T-helper 22 cell (primary cell): ENCODE data around the gene NHP2.
"Not testable (repeated sequence)": the region's sequence is repeated elsewhere in the genome, so short reads cannot be mapped to it uniquely, and the experiment has no call there.

ENCODE experiments used
- DNase-seq: peaks from one replicate; pipeline ENCODE4 v3.0.0-alpha.2; 2020; ENCODE audit warnings: low read depth

The NHP2 gene

DNA sequence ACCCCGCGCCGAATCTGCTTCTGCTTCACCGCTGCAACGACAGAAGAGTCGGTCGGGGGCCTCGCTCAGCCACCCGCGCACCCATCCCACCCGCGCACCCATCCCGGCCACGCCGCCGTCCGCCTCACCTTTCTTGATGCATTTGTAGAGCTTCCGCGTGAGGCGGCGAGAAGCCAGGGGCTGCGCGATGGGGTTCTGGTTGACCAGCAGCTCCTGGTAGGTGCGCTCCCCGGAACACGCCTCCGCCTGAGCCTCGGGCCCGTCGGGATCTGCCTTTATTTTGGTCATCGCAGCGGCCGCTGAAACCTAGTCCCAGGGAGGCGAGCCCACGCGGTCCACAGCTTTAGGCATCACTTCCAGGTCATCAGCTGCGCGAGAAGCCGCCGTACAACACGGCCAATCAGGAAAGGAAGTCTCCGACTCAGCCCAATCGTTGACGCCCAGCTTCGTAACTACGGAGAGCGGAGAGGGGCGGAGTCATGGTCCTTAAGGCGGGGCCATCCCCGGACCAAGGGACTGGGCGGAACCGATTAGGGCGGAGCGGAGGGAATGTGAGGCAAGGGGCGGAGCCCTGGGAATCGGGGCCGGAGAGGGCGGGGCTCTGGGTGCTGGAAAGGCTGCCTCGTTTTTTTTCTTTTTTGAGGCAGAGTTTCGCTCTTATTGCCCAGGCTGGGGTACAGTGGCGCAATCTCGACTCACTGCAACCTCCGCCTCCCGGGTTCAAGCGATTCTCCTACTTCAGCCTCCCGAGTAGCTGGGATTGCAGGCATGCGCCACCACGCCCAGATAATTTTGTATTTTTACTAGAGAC, at the start of gene NHP2:
TSS of gene NHP2 (minus strand) at position 356 of the 811 bp plus-strand sequence. CDS start at position 288, 68 bp downstream.
- peak; percentile 94 for DNase-seq

DNA sequence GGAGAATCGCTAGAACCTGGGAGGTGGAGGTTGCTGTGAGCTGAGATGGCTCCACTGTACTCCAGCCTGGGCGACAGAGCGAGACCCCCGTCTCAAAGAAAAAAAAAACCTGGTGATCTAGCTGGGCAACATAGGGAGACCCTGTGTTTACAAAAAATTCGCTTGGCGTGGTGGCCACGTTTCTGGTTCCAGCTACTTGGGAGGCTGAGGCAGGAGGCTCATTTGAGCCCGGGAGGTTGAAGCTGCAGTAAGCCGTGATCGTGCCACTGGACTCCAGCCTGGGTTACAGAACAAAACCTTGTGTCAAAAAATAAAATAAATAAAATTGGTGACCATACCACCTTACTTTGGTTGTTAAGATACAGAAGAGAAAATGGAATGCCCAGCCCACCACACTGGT, 48.9 kb upstream of the NHP2 start:
- no peak for DNase-seq

DNA sequence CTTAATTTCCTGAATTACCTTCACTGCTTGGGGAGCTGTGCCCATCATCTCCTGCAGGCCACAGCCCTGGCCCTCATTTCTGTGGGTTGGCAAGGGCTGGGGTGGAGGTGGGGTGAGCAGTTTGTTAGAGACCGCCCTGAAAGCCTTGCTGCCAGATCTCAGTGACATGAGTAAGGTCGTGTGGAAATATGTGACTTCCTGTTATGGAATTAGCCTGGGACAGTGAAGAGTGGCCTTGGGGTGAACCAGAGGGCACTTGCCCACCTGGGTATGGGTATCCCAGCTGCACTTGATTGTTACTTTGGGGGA, 48.2 kb upstream of the NHP2 start:
- no peak for DNase-seq

DNA sequence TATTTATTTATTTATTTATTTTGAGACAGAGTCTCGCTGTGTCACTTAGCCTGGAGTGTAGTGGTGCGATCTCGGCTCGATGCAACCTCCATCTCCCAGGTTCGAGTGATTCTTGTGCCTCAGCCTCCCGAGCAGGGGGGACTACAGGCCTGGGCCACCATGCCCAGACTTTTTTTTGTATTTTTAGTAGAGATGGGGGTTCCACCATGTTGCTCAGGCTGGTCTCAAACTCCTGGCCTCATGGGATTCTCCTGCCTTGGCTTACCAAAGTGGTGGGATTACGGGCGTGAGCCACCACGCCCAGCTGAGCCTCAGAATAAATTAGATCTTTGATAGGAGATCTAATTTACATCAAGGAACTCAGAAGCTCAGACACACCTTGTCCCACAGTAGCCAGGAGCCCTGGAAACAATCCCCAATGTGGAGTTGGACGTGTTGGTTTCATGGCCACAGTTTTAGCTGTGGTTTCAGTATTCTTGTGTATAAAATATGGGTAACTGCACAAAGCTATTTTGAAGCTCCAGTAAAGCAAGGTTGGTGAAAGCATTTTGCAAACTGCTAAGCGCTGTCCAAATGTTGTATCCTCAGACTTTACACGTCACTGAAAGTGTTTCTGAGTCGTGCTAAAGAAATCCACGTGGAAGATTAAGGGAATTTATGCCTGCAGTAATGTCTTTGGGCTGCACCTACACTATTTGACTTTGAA, 47.7 kb upstream of the NHP2 start:
- DNase-seq: no peak

DNA sequence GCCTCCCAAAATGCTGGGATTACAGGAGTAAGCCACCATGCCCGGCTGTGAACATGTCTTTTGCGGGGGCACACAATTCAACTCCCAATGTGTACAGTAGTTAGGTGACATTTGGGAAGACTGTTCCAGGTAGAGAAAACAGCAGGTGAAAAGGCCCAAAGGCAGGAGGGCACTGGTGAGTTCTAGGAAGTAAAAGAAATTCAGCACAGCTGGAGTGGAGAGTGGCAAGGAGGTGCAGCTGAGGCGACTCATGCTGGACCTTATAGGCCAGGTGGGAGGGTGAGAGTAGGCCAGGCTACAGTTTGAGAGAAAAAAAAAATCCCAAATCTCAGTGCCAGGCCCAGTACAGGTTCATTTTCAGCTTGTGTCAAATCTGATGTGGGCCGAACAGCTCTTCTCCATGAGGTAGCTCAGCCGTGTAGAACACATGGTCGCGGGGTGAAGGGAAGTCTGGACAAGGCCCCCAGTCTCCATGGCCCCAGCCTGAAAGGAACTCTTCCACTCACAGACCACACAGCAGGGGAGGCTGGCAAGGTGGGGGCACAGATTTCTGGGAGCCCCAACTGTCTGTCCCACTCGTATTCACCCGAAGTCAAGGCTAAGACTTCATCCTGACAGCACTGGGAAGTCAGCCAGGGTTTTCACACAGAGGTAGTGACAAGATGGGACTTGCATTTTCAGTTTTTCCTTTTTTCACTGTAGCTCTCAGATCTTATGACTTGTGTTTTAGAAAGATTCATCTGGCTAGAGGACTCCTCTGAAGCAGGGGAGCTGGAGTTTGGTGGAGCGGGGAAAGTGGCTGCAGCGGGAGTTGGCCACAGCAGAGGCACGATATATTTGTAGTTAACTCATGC, 46.1 kb upstream of the NHP2 start:
- DNase-seq: no peak

DNA sequence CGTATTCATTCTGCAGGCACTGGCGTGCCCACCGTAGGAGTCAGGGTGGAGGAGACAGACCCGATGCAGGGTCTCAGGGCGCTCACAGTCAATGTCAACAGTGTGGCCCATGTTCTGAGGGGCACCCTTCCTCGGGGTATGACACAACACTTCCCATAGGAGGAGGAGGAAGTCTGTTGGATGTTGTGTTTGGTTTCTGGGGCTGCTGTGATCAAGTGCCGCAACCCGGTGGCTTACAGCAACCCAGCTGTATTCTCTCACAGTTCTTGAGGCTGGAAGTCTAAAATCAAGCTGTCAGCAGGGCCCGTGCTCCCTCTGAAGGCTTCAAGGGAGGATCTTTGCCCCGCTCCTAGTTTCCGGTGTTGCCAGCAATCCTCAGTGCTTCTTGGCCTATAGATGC, 45.0 kb upstream of the NHP2 start:
- no peak for DNase-seq

DNA sequence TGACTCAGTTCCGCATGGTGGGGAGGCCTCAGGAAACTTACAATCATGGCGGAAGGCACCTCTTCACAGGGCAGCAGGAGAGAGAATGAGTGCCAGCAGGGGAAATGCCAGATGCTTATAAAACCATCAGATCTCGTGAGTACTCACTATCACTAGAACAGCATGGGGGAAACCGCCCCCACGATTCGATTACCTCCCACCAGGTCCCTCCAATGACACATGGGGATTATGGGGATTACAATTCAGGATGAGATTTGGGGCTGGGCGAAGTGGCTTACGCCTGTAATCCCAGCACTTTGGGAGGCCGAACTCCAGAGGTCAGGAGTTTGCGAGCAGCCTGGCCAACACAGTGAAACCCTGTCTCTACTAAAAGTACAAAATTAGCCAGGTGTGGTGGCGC, 44.5 kb upstream of the NHP2 start:
- not testable (repeated sequence) for DNase-seq

DNA sequence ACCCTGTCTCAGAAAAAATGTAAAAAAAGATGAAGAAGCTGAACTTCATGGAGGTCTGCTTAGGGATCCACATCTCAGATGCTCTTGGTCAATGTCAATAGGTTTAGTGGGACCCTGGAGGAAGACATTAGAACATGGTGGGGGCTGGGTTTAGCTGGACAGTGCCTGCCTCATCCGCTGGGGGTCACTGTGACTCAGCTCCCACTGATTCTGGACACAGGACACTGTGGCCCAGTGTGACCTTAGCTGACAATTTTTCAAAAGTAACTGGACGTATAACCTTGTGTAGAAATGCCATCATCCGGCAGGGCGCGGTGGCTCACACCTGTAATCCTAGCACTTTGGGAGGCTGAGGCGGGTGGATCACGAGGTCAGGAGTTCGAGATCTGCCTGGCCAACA, 43.3 kb upstream of the NHP2 start:
- no peak for DNase-seq

DNA sequence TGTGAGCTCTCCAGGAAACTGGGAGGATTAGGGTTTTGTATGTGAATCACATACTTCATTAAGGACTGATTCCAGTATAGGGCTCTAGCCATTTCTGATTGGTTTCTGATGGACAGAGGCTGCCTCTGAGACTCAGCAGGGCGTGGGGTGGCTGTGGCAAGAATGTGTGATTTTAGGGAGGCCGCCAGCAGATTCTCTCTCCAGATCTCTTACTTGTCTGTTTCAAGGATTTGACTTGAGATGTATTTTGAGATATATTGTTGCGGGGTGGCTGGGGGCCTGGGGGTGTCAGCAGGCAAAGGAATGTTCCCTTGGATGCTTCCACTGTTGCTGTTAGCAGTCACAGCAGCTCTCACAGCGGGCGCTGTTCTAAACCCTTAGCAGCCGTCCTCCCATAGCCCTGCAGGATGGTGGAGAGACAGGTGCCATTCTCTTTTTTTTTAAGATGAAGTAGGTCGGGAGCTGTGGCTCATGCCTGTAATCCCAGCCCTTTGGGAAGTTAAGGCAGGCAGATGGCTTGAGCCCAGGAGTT, 42.7 kb upstream of the NHP2 start:
- no peak for DNase-seq

DNA sequence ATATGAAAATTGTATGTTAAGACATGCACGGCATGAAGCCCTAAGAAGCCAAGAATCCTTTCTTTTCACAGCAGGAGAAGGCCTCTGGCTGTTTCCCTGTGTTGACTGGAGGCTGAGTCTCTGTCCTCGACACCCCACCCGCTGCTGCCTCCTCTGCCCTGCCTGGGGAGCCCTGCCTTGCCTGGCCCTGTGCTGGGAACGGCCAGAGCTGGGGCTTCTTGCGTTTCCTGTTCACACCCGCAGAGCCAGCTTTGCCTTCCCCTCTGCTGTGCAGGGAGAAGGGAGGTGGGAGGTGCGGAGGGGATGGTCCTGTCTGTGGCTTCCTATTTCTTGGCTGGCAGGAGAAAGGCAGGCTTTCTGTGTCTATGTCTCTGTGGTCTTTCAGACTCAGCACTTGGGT, 40.3 kb upstream of the NHP2 start:
- no peak for DNase-seq

DNA sequence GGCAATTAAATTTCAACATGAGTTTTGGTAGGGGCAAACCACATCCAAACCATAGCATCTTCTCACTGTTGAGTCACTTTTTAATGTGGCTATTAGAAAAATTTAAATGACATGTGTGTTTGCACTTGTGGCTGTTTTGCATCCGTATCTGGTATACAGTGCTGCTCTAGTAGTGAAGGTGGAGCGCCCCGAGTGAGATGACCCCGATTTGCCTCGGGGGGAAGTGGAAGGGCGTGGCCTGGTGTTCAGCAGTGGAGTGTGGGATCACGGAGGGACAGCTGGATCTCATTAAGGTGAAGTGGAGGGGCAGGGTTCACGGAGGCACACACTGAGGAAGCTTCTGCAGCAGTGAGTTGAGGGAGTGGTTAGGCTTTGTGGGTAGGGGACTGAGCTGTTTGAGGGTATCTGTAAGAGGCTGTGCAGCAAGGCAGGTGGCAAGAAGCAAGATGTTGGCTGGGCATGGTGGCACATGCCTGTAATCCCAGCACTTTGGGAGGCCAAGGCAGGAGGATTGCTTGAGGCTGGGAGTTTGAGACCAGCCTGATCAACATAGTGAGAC, 39.6 kb upstream of the NHP2 start:
- DNase-seq: no peak

DNA sequence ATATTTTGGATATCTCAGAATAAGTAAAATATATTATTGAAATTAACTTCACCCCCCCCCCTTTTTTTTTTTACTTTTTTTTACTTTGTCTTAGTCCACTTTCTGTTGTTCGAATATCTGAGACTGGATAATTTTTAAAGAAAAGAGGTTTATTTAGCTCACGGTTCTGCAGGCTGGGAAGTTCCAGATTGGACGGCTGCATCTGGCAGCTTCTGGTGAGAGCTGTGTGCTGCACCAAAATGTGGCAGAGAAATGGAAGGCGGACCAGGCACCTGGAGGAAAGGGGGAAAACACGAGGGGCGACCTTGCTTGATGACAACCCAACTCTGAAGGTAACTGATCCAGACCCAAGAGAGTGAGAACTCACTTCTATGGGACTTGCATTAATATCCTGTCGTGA, 39.1 kb upstream of the NHP2 start:
- DNase-seq: no peak

DNA sequence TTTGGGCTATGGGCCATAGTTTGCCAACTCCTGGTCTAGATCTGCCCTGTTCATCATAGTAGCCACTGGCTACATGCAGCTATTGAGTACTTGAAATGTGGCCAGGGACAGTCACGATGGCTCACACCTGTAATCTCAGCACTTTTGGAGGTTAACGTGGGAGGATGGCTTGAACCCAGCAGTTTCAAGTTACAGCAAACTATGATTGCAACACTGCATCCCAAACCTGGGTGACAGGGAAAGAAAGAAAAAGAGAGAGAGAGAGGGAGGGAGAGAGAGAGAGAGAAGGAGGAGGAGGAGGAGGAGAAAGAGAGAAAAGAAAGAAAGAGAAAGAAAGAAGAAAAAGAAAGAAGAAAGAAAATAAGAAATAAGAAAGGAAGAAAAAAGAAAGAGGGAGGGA, 38.6 kb upstream of the NHP2 start:
- no peak for DNase-seq

DNA sequence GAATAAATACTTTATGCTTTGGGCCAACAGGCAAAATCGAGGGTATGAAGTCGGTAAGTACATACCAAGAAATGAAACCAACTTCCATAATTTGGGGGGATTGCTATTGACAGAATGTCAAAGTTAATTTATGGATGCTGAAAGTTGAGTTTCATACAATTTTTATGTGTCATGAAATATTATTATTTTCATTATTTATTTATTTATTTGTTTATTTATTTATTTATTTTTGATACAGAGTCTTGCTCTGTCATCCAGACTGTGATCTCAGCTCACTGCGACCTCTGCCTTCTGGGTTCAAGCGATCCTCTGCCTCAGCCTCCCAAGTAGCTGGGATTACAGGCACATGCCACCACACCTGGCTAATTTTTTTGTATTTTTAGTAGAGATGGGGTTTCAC, 38.0 kb upstream of the NHP2 start:
- DNase-seq: no peak

DNA sequence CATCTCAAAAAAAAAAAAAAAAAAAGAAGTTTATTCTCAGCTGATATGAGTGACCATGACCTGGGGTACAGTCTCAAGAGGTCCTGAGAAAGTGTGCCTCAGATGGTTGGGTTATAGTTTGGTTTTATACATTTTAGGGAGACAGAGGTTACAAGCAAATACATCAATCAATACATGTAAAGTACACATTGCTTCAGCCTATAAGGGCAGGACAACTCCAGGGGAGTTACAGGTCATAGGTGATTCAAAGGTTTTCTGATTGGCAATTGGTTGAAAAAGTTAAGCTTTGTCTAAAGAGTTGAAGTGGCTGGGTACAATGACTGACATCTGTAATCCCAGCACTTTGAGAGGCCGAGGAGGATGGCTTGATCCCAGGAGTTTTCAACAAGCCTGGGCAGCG, 35.7 kb upstream of the NHP2 start:
- no peak for DNase-seq

DNA sequence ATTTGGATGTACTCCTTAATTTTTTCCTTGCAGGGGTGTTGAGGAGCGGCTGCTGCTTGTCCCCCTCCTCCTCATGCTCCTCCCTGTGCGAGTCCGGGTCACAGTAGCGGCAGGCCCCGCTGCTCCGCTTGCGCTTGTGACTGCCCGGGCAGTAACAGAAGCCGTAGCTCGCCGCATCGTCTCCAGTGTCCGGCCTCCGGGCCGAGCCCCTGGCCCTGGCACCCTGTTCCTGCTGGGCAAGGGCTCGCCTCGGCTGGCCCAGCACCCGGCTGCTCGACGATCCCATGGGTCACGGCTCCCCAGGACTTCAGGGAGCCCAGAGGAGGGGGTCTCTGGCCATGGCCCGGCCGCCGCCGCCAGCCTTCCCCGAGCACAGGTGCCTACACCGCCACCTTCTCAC, 33.3 kb upstream of the NHP2 start, which contains the start of gene GMCL2:
TSS of gene GMCL2 (minus strand) at position 358 of the 400 bp plus-strand sequence. CDS start at position 286, 72 bp downstream.
- DNase-seq: no peak

DNA sequence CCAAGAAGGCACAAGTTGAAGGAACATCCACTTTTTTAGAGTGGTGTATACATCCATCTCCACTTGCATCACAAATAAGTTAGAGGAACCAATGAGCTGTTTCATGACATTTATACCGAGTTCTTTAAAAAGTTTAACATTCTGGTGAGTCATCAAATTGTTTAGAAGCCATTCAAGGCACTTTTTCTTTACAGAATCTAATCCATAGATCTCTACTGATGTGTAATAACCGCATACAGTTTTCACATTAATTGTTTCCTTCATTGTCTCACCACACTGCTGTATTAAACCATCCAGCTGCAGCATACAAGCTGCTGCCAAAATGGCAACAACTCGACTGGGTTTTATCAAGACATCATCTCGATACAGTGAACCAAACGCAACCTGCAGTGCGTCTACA, 32.7 kb upstream of the NHP2 start:
- DNase-seq: no peak

DNA sequence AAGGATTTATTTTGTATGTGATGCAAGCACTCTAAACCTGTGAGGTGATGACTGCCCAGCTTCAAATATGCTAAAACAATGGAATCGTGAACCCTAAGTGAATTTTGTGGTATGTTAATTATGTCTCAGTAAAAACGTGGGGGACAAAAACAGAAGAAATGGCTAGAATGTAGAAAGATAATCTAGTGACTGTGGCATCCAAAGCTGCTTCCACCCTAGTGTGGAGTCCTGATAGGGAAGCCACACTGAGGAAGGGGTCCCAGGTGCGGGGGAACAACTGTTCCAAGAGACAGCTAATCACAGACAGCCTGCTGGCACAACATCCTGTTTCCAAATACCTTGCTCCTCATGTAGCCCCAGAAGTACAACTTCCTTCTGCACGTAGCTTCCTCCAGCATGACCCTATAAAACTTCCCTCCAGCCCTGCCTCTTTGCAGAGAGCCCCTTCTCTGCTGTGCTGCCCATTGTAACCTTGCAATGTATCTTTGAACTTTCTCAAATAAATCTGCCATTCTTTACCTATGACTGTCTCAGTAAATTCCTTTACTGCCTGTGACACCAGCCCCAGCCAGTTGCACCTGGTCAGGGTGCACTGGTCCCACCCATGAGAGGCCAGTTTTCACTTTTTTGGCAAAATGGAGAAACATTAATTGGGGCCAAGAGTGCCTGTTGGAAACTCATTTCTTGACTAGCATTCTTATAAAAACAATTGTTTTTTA, 28.6 kb upstream of the NHP2 start:
- no peak for DNase-seq

DNA sequence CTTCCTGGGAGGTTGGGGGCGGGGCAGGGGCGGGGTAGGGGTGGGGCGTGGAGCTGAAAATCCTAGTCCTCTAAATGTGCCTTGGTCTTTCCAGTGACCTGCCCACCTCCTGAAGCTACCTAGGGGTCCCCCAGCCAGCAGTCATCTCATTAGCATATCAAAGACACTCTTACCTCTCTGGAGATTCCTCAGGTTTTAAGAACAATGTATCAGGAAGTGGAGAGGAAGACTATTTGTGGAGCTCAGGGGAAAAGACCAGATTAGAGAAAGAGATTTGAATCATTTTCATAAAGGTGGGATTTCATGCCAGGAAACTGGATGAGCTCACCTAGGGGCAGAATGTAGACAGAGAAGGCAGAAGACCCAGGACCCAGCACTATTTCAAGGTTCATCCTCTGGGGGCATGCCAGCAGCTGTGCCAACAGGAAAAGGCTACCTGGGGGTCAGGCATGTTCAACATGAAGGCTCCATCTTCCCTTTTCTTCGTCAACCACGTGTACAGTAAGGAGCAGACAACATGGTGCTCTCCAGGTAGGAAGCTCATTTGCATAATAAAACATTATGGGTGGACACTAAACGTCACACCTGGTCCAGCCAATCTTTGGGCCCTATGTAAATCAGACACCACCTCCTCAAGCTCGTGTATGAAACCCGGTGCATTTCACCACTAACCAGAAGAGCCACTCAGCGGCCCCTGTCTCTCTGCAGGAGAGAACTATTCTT, 26.6 kb upstream of the NHP2 start:
- DNase-seq: no peak

DNA sequence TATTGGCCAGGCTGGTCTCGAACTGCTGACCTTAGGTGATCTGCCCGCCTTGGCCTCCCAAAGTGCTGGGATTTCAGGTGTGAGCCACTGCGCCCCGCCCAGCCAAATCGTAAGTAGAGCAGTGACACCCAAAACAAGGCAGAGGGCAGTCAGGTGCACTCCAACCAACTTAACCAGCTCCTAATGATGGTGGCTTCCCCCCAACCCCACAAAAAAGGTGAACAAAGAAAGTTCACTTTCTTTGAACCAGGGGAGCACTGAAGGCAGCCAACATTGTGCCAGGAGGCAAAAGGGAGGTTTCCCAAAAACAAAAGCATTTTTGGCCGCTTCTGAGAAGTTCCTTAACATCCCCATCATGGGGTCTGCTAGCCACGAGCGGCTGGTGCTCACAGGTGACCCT, 23.9 kb upstream of the NHP2 start:
- DNase-seq: no peak

DNA sequence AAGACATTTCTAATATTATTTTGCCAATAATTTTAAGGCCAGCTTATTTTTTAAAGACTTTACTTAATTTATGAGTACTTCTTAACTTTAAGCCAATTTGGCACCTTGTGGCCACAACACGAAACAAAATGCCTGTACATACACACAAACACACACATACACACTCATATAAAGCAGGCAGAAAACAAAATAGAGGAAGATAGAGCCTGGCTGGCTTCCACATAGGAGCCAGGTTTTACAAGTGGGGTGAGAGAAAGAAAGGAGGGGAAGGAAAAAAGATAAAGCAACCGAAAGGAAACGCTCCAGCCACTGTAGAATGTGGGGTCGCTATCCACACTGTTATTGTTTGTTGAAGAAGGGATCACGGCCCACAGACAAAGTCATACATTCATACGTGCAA, 23.1 kb upstream of the NHP2 start:
- DNase-seq: no peak
